ENCODE measurements around the gene MARK2.
"Not testable (repeated sequence)": the region's sequence is repeated elsewhere in the genome, so short reads cannot be mapped to it uniquely, and the experiment has no call there.

MARK2 gene

GRCh38 chr11:63805844-63806415, 33.0 kb upstream of the MARK2 start:
- no peaks in the 10 kb centered on the region for H3K79me2 ChIP-seq (ENCODE audit: control insufficient read depth, low read length)
- peaks cover 2% of the 10 kb centered on the region for H3F3A ChIP-seq (ENCODE audit: control insufficient read depth, insufficient read depth)
- H3K9me3 ChIP-seq (ENCODE audit: control insufficient read depth, insufficient read depth, low read length), result no peaks in the 10 kb centered on the region
- no peak overlapping the region for H3K27ac ChIP-seq (ENCODE audit: low read depth, low read length)
- no peak overlapping the region for H3K4me3 ChIP-seq (ENCODE audit: low read length)
- no peak overlapping the region for H3K4me2 ChIP-seq (ENCODE audit: low read length)
- no peaks in the 10 kb centered on the region for H3K9me2 ChIP-seq (replicated peaks; ENCODE audit: control insufficient read depth, low read length)
- TF ChIP-seq EZH2phosphoT487 (IDR thresholded peaks at IDR 0.05; ENCODE audit: borderline replicate concordance, low read length), result no peak
- TF ChIP-seq CTCF (IDR thresholded peaks at IDR 0.05; ENCODE audit: low read depth, low read length, poor library complexity, severe bottlenecking), result no peak
- H4K20me1 ChIP-seq (ENCODE audit: control insufficient read depth, insufficient read depth, low read depth, low read length), result no peaks in the 10 kb centered on the region
- no peaks in the 10 kb centered on the region for H3K27me3 ChIP-seq (ENCODE audit: control insufficient read depth, low read length)
- H3K4me1 ChIP-seq (ENCODE audit: control insufficient read depth, low read length), result peaks cover 4% of the 10 kb centered on the region; the same call in 1 of the 2 replicates
- H3K36me3 ChIP-seq (ENCODE audit: control insufficient read depth, low read length), result no peaks in the 10 kb centered on the region

GRCh38 chr11:63810383-63810782, 28.5 kb upstream of the MARK2 start:
- Histone ChIP-seq H3K79me2 (ENCODE audit: control insufficient read depth, low read length) (peaks cover 20% of the 10 kb centered on the region), H4K20me1 (ENCODE audit: control insufficient read depth, insufficient read depth, low read depth, low read length) (peaks cover 13% of the 10 kb centered on the region), H3K36me3 (ENCODE audit: control insufficient read depth, low read length) (peaks cover 19% of the 10 kb centered on the region), H3K4me1 (ENCODE audit: control insufficient read depth, low read length) (peaks cover 18% of the 10 kb centered on the region)
- not testable (repeated sequence) for H3K4me2 ChIP-seq (ENCODE audit: low read length); H3F3A ChIP-seq (ENCODE audit: control insufficient read depth, insufficient read depth); H3K27ac ChIP-seq (ENCODE audit: low read depth, low read length); H3K9me2 ChIP-seq (replicated peaks; ENCODE audit: control insufficient read depth, low read length); H3K27me3 ChIP-seq (ENCODE audit: control insufficient read depth, low read length); H3K4me3 ChIP-seq (ENCODE audit: low read length); H3K9me3 ChIP-seq (ENCODE audit: control insufficient read depth, insufficient read depth, low read length)

- no peaks in the 10 kb centered on the region for H3K27me3 ChIP-seq (ENCODE audit: control insufficient read depth, low read length)
- H3F3A ChIP-seq (ENCODE audit: control insufficient read depth, insufficient read depth), result peaks cover 4% of the 10 kb centered on the region
- peaks cover 30% of the 10 kb centered on the region for H3K36me3 ChIP-seq (ENCODE audit: control insufficient read depth, low read length)
- H3K79me2 ChIP-seq (ENCODE audit: control insufficient read depth, low read length), result peaks cover 31% of the 10 kb centered on the region
- H4K20me1 ChIP-seq (ENCODE audit: control insufficient read depth, insufficient read depth, low read depth, low read length), result peaks cover 24% of the 10 kb centered on the region
- H3K4me2 ChIP-seq (ENCODE audit: low read length), result no peak overlapping the region
- no peaks in the 10 kb centered on the region for H3K9me3 ChIP-seq (ENCODE audit: control insufficient read depth, insufficient read depth, low read length)
- peaks cover 22% of the 10 kb centered on the region for H3K4me1 ChIP-seq (ENCODE audit: control insufficient read depth, low read length)
- no peak overlapping the region for H3K4me3 ChIP-seq (ENCODE audit: low read length)
- no peak overlapping the region for H3K27ac ChIP-seq (ENCODE audit: low read depth, low read length)
- TF ChIP-seq EZH2phosphoT487 (IDR thresholded peaks at IDR 0.05; ENCODE audit: borderline replicate concordance, low read length) (no peak), CTCF (IDR thresholded peaks at IDR 0.05; ENCODE audit: low read depth, low read length, poor library complexity, severe bottlenecking) (no peak)
- no peaks in the 10 kb centered on the region for H3K9me2 ChIP-seq (replicated peaks; ENCODE audit: control insufficient read depth, low read length)
These were observed 27.4 kb upstream of the MARK2 start for GRCh38 chr11:63811522-63811921.

GRCh38 chr11:63813035-63813562, 25.8 kb upstream of the MARK2 start, which contains the start of gene SPINDOC:
Gene SPINDOC (plus strand): TSS chr11:63813456. CDS start chr11:63813687, 231 bp downstream.
- Histone ChIP-seq H3K79me2 (ENCODE audit: control insufficient read depth, low read length) (peaks cover 46% of the 10 kb centered on the region), H3K9me3 (ENCODE audit: control insufficient read depth, insufficient read depth, low read length) (no peaks in the 10 kb centered on the region), H3K4me3 (ENCODE audit: low read length) (peak within 1 kb of the TSS; percentile 92), H3K9me2 (replicated peaks; ENCODE audit: control insufficient read depth, low read length) (no peaks in the 10 kb centered on the region), H3K4me1 (ENCODE audit: control insufficient read depth, low read length) (peaks cover 22% of the 10 kb centered on the region), H3K27me3 (ENCODE audit: control insufficient read depth, low read length) (no peaks in the 10 kb centered on the region), H3K4me2 (ENCODE audit: low read length) (peak within 1 kb of the TSS; percentile 86), H3F3A (ENCODE audit: control insufficient read depth, insufficient read depth) (peaks cover 4% of the 10 kb centered on the region), H3K27ac (ENCODE audit: low read depth, low read length) (peak within 1 kb of the TSS; percentile 60), H4K20me1 (ENCODE audit: control insufficient read depth, insufficient read depth, low read depth, low read length) (peaks cover 26% of the 10 kb centered on the region), H3K36me3 (ENCODE audit: control insufficient read depth, low read length) (peaks cover 45% of the 10 kb centered on the region)
- TF ChIP-seq EZH2phosphoT487 (IDR thresholded peaks at IDR 0.05; ENCODE audit: borderline replicate concordance, low read length), result no peak

Data from DOHH2 (cell line).